ENCODE data around the gene CCDC171. TPM values are rescaled to one million over a fixed set of nuclear protein-coding genes. Genes with fewer than 3 reads are reported as not detected.

CCDC171 gene
- polyA plus RNA-seq, 4 donors, result 0.27 to 2.1 (median 0.92) TPM

DNA sequence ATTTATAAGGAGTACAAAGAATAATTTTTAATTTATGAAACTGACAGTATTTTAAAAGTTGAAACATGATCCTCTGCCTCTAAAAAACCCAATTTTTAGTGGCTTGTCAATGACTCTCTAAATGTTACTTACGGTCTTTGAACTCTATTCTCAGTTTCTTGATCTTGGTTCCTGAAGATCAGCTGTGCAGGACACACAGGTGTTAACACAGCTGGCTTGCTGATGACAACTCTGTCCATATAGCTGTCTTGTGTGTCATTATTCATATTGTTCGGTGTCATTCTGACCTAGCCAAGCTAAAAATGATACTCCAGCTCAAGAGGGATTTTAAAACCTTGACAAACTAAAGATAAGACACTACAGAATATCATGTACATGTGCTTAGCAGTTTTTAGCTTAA is 314.5 kb downstream of the CCDC171 start:
- H3K9me3 ChIP-seq (ENCODE audit: control insufficient read depth in 2 of 2, insufficient read depth in 1 of 2, low read depth in 1 of 2, low read length in 1 of 2), result no peaks in the 10 kb centered on the region
- H3K4me3 ChIP-seq (ENCODE audit: low read depth in 1 of 3, low read length in 3 of 3), result no peak overlapping the region
- no peaks in the 10 kb centered on the region for H3K27me3 ChIP-seq (ENCODE audit: control insufficient read depth in 3 of 3, insufficient read depth in 3 of 3, low read length in 3 of 3)
- no peaks in the 10 kb centered on the region for H3K36me3 ChIP-seq (ENCODE audit: control insufficient read depth in 3 of 3, insufficient read depth in 2 of 3, low read depth in 1 of 3, low read length in 3 of 3)
- no peaks in the 10 kb centered on the region for H3K4me1 ChIP-seq (ENCODE audit: control insufficient read depth in 3 of 3, insufficient read depth in 2 of 3, low read depth in 1 of 3, low read length in 2 of 3)
- H3K27ac ChIP-seq (ENCODE audit: low read depth in 1 of 3, low read length in 2 of 3), result no peak overlapping the region
- WGBS, 3 donors, result 57 to 83% (median 75%) methylated on average over 2 of the region's 2 CpGs
- no peak for DNase-seq
- no peak for FAIRE-seq

DNA sequence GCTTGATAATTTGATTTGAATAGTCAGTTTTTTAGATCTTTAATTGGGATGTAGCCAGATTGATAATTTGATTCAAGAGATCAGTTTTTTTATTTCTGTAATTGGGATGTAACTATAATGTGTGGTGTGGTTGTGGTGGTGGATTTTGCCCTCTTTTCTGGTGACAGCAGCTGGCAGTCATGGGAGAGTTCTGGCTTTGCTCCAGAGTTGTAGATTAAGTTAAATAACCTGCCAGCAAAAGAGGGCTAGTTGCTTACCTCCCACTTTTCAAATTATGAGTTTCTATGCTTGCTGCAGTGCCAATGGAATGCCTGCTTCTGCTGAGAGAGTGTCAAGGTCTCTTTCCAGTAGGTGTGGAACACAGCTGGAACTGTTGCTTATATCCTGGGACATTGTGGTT is 315.1 kb downstream of the CCDC171 start:
- no peaks in the 10 kb centered on the region for H3K4me1 ChIP-seq (ENCODE audit: control insufficient read depth in 3 of 3, insufficient read depth in 2 of 3, low read depth in 1 of 3, low read length in 2 of 3)
- no peak overlapping the region for H3K27ac ChIP-seq (ENCODE audit: low read depth in 1 of 3, low read length in 2 of 3)
- no peaks in the 10 kb centered on the region for H3K27me3 ChIP-seq (ENCODE audit: control insufficient read depth in 3 of 3, insufficient read depth in 3 of 3, low read length in 3 of 3)
- no peak overlapping the region for H3K4me3 ChIP-seq (ENCODE audit: low read depth in 1 of 3, low read length in 3 of 3)
- H3K9me3 ChIP-seq (ENCODE audit: control insufficient read depth in 2 of 2, insufficient read depth in 1 of 2, low read depth in 1 of 2, low read length in 1 of 2), result no peaks in the 10 kb centered on the region
- no peaks in the 10 kb centered on the region for H3K36me3 ChIP-seq (ENCODE audit: control insufficient read depth in 3 of 3, insufficient read depth in 2 of 3, low read depth in 1 of 3, low read length in 3 of 3)
- DNase-seq (peak; percentile 36 to 43), FAIRE-seq (no peak)

DNA sequence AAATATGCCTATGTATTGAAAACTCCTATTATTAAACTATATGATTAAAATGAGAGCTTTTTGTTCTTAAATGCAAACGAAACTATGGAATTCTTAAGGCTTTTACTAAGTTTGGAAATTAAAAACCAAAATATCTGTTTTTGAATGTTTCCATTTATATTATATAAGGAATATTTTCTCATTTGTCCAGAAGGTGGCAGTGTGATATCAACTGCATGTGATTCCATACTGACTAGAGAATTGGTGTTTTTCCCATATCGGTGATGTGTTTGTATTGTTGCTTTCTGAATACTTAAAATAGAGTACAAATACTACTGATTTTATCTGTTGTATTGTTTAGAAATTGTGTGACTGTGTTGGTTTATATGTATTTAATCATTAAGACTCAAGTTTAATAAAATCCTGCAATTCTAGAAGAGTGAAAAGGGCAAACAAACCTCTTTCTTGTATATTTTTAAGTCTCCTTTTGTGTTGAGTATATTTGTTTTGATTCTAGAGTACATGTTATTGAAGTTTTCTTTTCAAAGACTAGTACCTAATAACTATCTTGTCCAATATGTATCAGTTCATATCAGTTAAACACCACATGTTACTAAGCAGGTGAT is 320.8 kb downstream of the CCDC171 start:
- Histone ChIP-seq H3K4me1 (ENCODE audit: control insufficient read depth in 3 of 3, insufficient read depth in 2 of 3, low read depth in 1 of 3, low read length in 2 of 3) (no peaks in the 10 kb centered on the region), H3K4me3 (ENCODE audit: low read depth in 1 of 3, low read length in 3 of 3) (no peak overlapping the region), H3K27me3 (ENCODE audit: control insufficient read depth in 3 of 3, insufficient read depth in 3 of 3, low read length in 3 of 3) (no peaks in the 10 kb centered on the region), H3K36me3 (ENCODE audit: control insufficient read depth in 3 of 3, insufficient read depth in 2 of 3, low read depth in 1 of 3, low read length in 3 of 3) (no peaks in the 10 kb centered on the region), H3K9me3 (ENCODE audit: control insufficient read depth in 2 of 2, insufficient read depth in 1 of 2, low read depth in 1 of 2, low read length in 1 of 2) (no peaks in the 10 kb centered on the region), H3K27ac (ENCODE audit: low read depth in 1 of 3, low read length in 2 of 3) (no peak overlapping the region)
- peak; percentile 38 to 46 for DNase-seq
- FAIRE-seq, result peak; percentile 92
- 2 to 8% (median 6%) methylated on average over 2 of the region's 2 CpGs for WGBS, 3 donors

DNA sequence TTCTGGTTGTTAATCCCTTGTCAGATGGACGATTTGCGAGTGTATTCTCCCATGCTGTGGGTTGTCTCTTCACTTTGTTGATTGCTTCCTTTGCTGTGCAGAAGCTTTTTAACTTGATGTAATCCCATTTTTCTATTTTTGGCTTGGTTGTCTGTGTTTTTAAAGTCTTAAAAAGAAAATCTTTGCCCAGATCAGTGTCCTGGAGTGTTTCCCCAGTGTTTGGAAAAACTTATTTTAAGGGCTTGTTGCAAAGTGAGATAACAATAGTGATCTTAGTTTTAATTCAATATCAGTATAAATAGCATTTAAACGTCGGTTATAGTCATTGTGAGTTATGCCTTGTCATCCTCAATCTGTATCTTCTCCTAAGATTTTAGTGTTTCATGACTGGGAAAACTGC is 329.5 kb downstream of the CCDC171 start:
- H3K36me3 ChIP-seq (ENCODE audit: control insufficient read depth in 3 of 3, insufficient read depth in 2 of 3, low read depth in 1 of 3, low read length in 3 of 3), result no peaks in the 10 kb centered on the region
- DNase-seq (no peak), FAIRE-seq (no peak)

DNA sequence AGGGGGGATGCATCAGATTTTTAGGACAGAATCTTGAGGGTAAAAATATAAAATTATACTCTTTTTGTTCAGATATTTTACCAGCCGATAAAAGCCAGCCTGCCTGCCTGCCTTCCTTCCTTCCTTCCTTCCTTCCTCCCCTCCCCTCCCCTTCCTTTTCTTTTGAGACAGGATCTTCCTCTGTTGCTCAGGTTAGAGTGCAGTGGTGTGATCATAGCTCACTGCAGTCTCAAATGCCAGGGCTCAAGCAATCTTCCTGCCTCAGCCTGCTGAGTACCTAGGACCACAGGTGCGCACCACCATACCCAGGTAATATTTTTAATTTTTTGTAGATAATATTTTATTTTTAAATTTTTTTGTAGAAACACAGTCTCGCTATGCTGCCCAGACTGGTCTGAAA is 330.0 kb downstream of the CCDC171 start:
- FAIRE-seq (no peak), DNase-seq (no peak)
- H3K27me3 ChIP-seq (ENCODE audit: control insufficient read depth in 3 of 3, insufficient read depth in 3 of 3, low read length in 3 of 3), result no peaks in the 10 kb centered on the region
- H3K4me1 ChIP-seq (ENCODE audit: control insufficient read depth in 3 of 3, insufficient read depth in 2 of 3, low read depth in 1 of 3, low read length in 2 of 3), result no peaks in the 10 kb centered on the region
- no peaks in the 10 kb centered on the region for H3K9me3 ChIP-seq (ENCODE audit: control insufficient read depth in 2 of 2, insufficient read depth in 1 of 2, low read depth in 1 of 2, low read length in 1 of 2)
- no peaks in the 10 kb centered on the region for H3K36me3 ChIP-seq (ENCODE audit: control insufficient read depth in 3 of 3, insufficient read depth in 2 of 3, low read depth in 1 of 3, low read length in 3 of 3)
- 90 to 92% (median 90%) methylated on average over 3 of the region's 3 CpGs for WGBS, 3 donors
- no peak overlapping the region for H3K4me3 ChIP-seq (ENCODE audit: low read depth in 1 of 3, low read length in 3 of 3)
- no peak overlapping the region for H3K27ac ChIP-seq (ENCODE audit: low read depth in 1 of 3, low read length in 2 of 3)

More for the DNA sequence above, 329.5 kb downstream of the CCDC171 start:
- H3K4me3 ChIP-seq (ENCODE audit: low read depth in 1 of 3, low read length in 3 of 3), result no peak overlapping the region
- no peaks in the 10 kb centered on the region for H3K27me3 ChIP-seq (ENCODE audit: control insufficient read depth in 3 of 3, insufficient read depth in 3 of 3, low read length in 3 of 3)
- WGBS, 3 donors, result 71 to 91% (median 86%) methylated on average over 4 of the region's 4 CpGs
- no peaks in the 10 kb centered on the region for H3K9me3 ChIP-seq (ENCODE audit: control insufficient read depth in 2 of 2, insufficient read depth in 1 of 2, low read depth in 1 of 2, low read length in 1 of 2)
- H3K27ac ChIP-seq (ENCODE audit: low read depth in 1 of 3, low read length in 2 of 3), result no peak overlapping the region
- no peaks in the 10 kb centered on the region for H3K4me1 ChIP-seq (ENCODE audit: control insufficient read depth in 3 of 3, insufficient read depth in 2 of 3, low read depth in 1 of 3, low read length in 2 of 3)

DNA sequence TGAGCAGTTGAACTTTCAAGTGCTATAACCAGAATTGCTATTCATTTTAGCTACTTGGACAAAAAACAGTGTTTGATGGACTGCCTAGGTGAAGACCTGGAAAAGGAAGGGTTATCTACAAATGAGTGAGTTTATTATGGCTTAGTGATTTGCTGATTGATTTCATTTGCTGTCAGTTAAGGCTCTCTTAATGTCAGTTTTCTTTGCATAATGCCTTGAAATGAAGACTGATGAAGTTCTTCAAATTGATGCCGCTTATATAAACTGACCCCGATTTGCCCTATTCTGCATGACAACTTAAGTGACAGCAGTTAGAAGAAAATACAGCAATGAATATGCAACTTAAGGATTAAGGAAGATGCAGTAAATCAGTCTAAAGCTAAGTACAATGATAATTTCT is 332.6 kb downstream of the CCDC171 start:
- H3K36me3 ChIP-seq (ENCODE audit: control insufficient read depth in 3 of 3, insufficient read depth in 2 of 3, low read depth in 1 of 3, low read length in 3 of 3), result no peaks in the 10 kb centered on the region
- H3K27ac ChIP-seq (ENCODE audit: low read depth in 1 of 3, low read length in 2 of 3), result no peak overlapping the region
- no peaks in the 10 kb centered on the region for H3K4me1 ChIP-seq (ENCODE audit: control insufficient read depth in 3 of 3, insufficient read depth in 2 of 3, low read depth in 1 of 3, low read length in 2 of 3)
- WGBS, 3 donors, result 81 to 96% (median 92%) methylated on average over 2 of the region's 2 CpGs
- H3K27me3 ChIP-seq (ENCODE audit: control insufficient read depth in 3 of 3, insufficient read depth in 3 of 3, low read length in 3 of 3), result no peaks in the 10 kb centered on the region
- FAIRE-seq (no peak), DNase-seq (no peak)
- no peaks in the 10 kb centered on the region for H3K9me3 ChIP-seq (ENCODE audit: control insufficient read depth in 2 of 2, insufficient read depth in 1 of 2, low read depth in 1 of 2, low read length in 1 of 2)
- no peak overlapping the region for H3K4me3 ChIP-seq (ENCODE audit: low read depth in 1 of 3, low read length in 3 of 3)

DNA sequence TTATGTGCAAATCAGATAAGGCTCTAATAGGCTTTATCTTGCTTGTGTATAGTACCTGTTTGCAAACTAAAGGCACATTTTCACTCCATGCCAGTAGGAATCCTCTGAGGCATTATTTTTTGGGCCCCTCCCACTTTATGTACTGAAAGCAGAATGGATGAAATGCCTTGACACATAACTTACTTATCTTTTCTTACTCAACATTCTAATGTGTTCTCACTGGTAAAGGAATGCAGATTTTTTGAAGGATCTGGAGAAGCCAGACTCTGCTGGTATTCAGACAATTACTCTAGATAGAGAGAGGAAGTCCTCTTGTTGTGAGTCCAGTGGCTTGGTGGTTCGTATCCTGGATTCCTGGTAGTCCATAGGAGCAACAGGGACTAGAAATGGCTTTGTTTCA is 336.7 kb downstream of the CCDC171 start:
- WGBS, 3 donors, result 90 to 91% (median 90%) methylated on average over 1 of the region's 1 CpG
- no peaks in the 10 kb centered on the region for H3K27me3 ChIP-seq (ENCODE audit: control insufficient read depth in 3 of 3, insufficient read depth in 3 of 3, low read length in 3 of 3)
- no peak for DNase-seq
- no peak overlapping the region for H3K4me3 ChIP-seq (ENCODE audit: low read depth in 1 of 3, low read length in 3 of 3)
- FAIRE-seq, result no peak
- no peaks in the 10 kb centered on the region for H3K9me3 ChIP-seq (ENCODE audit: control insufficient read depth in 2 of 2, insufficient read depth in 1 of 2, low read depth in 1 of 2, low read length in 1 of 2)
- H3K4me1 ChIP-seq (ENCODE audit: control insufficient read depth in 3 of 3, insufficient read depth in 2 of 3, low read depth in 1 of 3, low read length in 2 of 3), result no peaks in the 10 kb centered on the region
- no peak overlapping the region for H3K27ac ChIP-seq (ENCODE audit: low read depth in 1 of 3, low read length in 2 of 3)
- no peaks in the 10 kb centered on the region for H3K36me3 ChIP-seq (ENCODE audit: control insufficient read depth in 3 of 3, insufficient read depth in 2 of 3, low read depth in 1 of 3, low read length in 3 of 3)

DNA sequence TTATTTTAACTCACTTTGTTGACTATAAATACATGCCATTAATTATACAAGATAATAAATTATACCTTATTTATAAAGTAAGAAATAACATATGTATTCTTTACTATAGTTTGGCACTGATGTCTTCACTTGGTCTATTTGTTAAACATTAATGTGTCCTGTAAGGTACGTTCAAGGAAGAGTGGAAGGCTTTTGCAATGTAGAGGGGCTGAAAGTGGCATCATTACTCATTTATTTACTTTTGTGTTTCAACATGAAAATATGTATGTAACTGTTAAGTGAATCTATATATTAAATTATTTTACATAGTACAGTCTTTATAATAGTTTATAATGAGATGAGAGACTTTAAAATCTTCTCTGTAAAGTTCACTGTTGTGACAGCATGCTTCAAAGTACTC is 348.7 kb downstream of the CCDC171 start:
- peaks cover 0 to 11% of the 10 kb centered on the region in 2 donors for H3K9me3 ChIP-seq (ENCODE audit: control insufficient read depth in 2 of 2, insufficient read depth in 1 of 2, low read depth in 1 of 2, low read length in 1 of 2)
- H3K4me3 ChIP-seq (ENCODE audit: low read depth in 1 of 3, low read length in 3 of 3), result no peak overlapping the region
- no peak overlapping the region for H3K27ac ChIP-seq (ENCODE audit: low read depth in 1 of 3, low read length in 2 of 3)
- 76 to 85% (median 78%) methylated on average over 1 of the region's 1 CpG for WGBS, 3 donors
- FAIRE-seq (no peak), DNase-seq (no peak)
- no peaks in the 10 kb centered on the region for H3K4me1 ChIP-seq (ENCODE audit: control insufficient read depth in 3 of 3, insufficient read depth in 2 of 3, low read depth in 1 of 3, low read length in 2 of 3)
- H3K36me3 ChIP-seq (ENCODE audit: control insufficient read depth in 3 of 3, insufficient read depth in 2 of 3, low read depth in 1 of 3, low read length in 3 of 3), result no peaks in the 10 kb centered on the region
- H3K27me3 ChIP-seq (ENCODE audit: control insufficient read depth in 3 of 3, insufficient read depth in 3 of 3, low read length in 3 of 3), result no peaks in the 10 kb centered on the region

DNA sequence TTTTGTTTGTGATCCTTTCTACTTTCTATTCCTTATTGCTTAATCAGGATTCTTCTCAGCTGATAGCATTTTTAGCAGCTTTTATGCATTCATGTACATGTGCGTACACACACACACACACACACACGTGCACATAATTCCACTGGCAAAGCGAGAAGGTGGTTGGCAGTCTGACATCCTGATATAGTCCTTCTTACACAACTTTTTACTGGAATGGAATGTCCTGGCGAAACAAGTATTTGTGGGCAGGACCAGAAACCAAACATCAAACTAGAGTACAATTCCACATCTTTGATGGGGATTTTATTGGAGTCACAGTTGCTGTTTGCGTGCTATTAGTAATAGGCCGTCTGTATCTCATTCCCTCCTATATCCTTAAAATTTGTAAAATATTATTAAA is 356.5 kb downstream of the CCDC171 start:
- H3K4me3 ChIP-seq (ENCODE audit: low read depth in 1 of 3, low read length in 3 of 3), result no peak overlapping the region
- H3K27me3 ChIP-seq (ENCODE audit: control insufficient read depth in 3 of 3, insufficient read depth in 3 of 3, low read length in 3 of 3), result no peaks in the 10 kb centered on the region
- no peak overlapping the region for H3K27ac ChIP-seq (ENCODE audit: low read depth in 1 of 3, low read length in 2 of 3)
- no peaks in the 10 kb centered on the region for H3K4me1 ChIP-seq (ENCODE audit: control insufficient read depth in 3 of 3, insufficient read depth in 2 of 3, low read depth in 1 of 3, low read length in 2 of 3)
- 89 to 92% (median 90%) methylated on average over 6 of the region's 6 CpGs for WGBS, 3 donors
- FAIRE-seq (no peak), DNase-seq (no peak)
- no peaks in the 10 kb centered on the region for H3K36me3 ChIP-seq (ENCODE audit: control insufficient read depth in 3 of 3, insufficient read depth in 2 of 3, low read depth in 1 of 3, low read length in 3 of 3)
- no peaks in the 10 kb centered on the region for H3K9me3 ChIP-seq (ENCODE audit: control insufficient read depth in 2 of 2, insufficient read depth in 1 of 2, low read depth in 1 of 2, low read length in 1 of 2)

Data from small intestine (tissue), 7 donors.